Duodenal mucosa (tissue), 2 donors: Measurements from ENCODE around the gene EXD3.

Source experiments
- H3K27ac ChIP-seq: one replicate; pipeline ENCODE4 v1.7.0; 2013; ENCODE audit warnings: low read depth, low read length
- H3K27me3 ChIP-seq, 2 donors: one replicate each; pipeline ENCODE4 v1.7.0; 2013; ENCODE audit warnings: low read length in 2 of 2, control low read depth in 1 of 2; ENCODE audit not compliant: insufficient read depth in 2 of 2, control insufficient read depth in 1 of 2
- H3K36me3 ChIP-seq, 2 donors: one replicate each; pipeline ENCODE4 v1.7.0; 2013; ENCODE audit warnings: low read length in 2 of 2, control low read depth in 1 of 2; ENCODE audit not compliant: insufficient read depth in 2 of 2, control insufficient read depth in 1 of 2
- H3K4me1 ChIP-seq, 2 donors: one replicate each; pipeline ENCODE4 v1.7.0; 2013; ENCODE audit warnings: low read length in 2 of 2, control low read depth in 1 of 2; ENCODE audit not compliant: insufficient read depth in 2 of 2, control insufficient read depth in 1 of 2
- H3K4me3 ChIP-seq, 2 donors: one replicate each; pipeline ENCODE4 v1.7.0; 2013; ENCODE audit warnings: low read length in 2 of 2, low read depth in 1 of 2
- H3K9ac ChIP-seq, 2 donors: one replicate each; pipeline ENCODE4 v1.7.0; 2013; ENCODE audit warnings: low read length in 2 of 2, low read depth in 1 of 2
- H3K9me3 ChIP-seq, 2 donors: one replicate each; pipeline ENCODE4 v1.7.0; 2013; ENCODE audit warnings: low read length in 2 of 2, control low read depth in 1 of 2; ENCODE audit not compliant: control insufficient read depth in 1 of 2

The EXD3 gene

DNA sequence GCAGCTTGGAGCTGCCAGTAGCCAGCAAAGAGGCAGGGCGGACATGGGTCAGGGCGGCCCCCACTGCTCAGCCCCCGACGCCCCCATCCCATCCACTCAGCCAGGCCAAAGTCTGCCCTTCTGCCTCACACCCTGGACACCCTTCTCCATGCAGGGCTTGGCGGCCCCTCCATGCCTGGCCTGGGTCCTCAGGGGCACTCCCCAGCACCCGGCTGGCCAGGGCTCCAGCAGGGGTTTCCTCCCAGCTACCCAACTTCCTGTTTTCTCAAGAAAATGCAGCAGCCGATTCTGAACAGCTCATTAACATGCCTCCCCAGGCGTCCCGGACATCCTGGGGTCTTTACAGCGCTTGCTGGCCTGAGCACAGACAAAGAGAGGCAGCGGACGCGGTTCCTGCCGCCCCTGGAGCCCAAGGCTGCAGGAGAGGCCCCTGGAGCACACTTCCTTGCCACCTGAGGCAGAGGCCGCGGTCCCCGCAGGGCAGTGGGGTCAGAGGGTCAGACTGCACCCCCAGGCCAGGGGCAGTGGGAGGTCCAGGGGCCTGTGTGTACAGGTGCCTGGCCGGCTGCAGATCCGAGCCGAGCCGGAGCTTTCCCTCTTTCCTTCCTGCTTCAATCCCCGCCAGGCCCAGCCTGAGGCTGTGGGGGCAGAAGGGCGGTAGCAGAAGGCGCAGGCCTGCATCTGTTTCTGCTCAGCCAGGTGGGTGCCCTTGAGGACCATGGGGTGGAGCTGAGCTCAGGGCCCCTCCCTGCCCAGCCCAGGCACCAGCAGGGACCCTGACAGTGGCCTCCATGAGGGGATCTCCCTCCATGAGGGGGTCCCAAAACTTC is 102.2 kb downstream of the EXD3 start:
- Histone ChIP-seq H3K4me1 (peaks cover 0 to 13% of the 10 kb centered on the region in 2 donors), H3K4me3 (peak overlapping the region in 1 of 2 donors; percentile 22), H3K27ac (no peak overlapping the region), H3K27me3 (no peaks in the 10 kb centered on the region), H3K9ac (peak overlapping the region in 1 of 2 donors; percentile 12), H3K36me3 (no peaks in the 10 kb centered on the region), H3K9me3 (no peaks in the 10 kb centered on the region)

DNA sequence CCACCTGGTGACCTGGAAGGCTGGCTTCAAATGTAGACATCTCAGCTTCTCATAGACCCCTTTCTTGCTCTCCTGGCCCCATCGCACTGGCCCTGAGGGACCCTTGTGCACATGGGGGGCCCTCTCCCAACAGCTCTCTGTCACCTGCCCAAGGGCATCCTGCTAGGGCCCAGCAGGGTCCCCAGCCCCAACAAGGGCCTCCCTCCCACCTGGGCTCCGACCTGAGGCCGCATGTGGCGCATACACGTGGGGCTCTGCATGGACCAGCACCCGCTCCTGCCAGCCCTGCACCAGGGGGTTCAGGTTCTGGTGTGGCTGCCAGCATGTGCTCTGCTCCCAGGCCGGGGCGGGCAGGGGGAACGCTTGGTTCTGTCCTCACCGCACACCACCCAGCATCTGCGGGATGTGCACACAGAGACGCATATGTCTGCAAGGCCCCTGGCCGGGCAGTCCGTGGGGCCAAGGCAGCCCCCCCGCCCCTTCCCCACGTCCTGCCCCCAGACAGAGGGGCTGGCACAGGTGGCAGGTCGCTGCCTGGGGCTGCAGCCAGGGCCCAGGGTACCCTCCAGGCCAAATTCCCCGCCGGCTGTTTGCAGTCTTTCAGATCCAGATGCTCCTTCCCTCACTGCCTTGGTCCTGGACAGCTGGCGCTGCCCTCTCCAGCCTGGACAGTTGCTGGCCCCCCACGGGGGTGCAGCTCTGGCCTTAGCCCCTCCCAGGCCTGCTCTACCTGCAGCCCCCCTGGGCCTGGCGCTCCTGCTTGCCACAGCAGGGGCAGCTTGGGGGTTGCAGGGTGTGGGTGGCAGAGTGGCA is 103.0 kb downstream of the EXD3 start:
- H3K9me3 ChIP-seq = no peaks in the 10 kb centered on the region
- no peaks in the 10 kb centered on the region for H3K36me3 ChIP-seq
- peaks cover 0 to 13% of the 10 kb centered on the region in 2 donors for H3K4me1 ChIP-seq
- no peak overlapping the region for H3K9ac ChIP-seq
- H3K4me3 ChIP-seq = no peak overlapping the region
- no peaks in the 10 kb centered on the region for H3K27me3 ChIP-seq
- H3K27ac ChIP-seq = no peak overlapping the region

DNA sequence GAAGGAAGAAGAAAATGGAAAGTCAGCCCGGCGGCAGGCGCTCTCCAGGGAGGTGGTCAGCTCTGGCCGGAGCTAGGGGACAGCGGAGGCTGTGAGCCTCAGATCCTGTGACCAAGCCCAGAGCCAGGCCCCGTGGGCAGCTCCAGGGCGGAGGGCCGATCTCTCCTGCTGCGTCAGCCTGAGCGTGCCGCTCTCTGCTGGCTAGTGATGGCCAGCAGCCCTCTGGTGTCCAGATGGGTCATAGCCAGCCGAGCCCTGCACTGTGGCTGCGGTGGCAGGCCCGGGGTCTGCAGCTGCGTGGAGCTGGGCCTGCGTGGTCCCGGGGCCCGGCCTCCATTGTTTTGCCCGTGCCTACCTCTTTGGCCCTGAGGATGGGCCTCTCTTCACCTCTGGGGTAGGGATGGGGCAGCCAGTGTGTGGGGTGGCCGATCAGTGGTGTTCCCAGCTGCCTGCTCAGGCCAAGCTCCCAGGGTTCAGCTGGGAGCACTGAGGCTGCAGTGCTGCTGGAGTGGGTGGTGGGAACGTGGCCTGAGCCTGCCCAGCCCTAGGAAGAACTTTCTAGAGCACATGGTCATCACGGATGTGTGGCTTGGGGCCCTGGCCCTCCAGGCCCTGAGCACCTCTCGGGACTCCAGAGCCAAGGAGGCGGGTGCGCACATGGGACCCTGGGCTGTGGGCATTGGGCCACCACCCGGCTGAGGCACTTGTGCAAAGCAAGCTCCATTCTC is 103.8 kb downstream of the EXD3 start:
- Histone ChIP-seq H3K36me3 (no peaks in the 10 kb centered on the region), H3K27me3 (no peaks in the 10 kb centered on the region), H3K4me1 (peaks cover 0 to 14% of the 10 kb centered on the region in 2 donors), H3K4me3 (no peak overlapping the region), H3K9me3 (no peaks in the 10 kb centered on the region), H3K27ac (no peak overlapping the region), H3K9ac (no peak overlapping the region)

DNA sequence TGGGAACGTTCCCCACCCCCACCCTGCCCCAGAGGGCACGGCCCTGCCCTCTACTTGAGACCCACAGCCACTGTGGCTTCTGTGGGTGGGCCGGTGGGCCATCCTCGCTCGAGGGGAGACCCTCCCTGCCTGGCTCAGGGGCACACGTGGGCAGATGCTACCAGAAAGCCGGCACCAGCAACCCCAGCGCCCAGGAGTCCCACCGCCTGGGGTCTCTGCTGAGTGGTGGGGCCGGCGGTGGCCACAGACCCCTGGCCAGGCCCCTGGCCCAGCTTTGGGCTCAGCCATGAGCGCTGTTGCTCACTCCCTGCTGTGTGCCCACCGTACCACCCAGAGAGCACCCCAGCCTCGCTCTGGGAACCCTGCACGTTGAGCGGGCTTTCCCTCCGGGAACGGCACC is 104.4 kb downstream of the EXD3 start:
- H3K4me3 ChIP-seq = no peak overlapping the region
- H3K27ac ChIP-seq = no peak overlapping the region
- peaks cover 0 to 20% of the 10 kb centered on the region in 2 donors for H3K4me1 ChIP-seq
- H3K36me3 ChIP-seq = no peaks in the 10 kb centered on the region
- no peak overlapping the region for H3K9ac ChIP-seq
- H3K27me3 ChIP-seq = no peaks in the 10 kb centered on the region
- H3K9me3 ChIP-seq = no peaks in the 10 kb centered on the region

DNA sequence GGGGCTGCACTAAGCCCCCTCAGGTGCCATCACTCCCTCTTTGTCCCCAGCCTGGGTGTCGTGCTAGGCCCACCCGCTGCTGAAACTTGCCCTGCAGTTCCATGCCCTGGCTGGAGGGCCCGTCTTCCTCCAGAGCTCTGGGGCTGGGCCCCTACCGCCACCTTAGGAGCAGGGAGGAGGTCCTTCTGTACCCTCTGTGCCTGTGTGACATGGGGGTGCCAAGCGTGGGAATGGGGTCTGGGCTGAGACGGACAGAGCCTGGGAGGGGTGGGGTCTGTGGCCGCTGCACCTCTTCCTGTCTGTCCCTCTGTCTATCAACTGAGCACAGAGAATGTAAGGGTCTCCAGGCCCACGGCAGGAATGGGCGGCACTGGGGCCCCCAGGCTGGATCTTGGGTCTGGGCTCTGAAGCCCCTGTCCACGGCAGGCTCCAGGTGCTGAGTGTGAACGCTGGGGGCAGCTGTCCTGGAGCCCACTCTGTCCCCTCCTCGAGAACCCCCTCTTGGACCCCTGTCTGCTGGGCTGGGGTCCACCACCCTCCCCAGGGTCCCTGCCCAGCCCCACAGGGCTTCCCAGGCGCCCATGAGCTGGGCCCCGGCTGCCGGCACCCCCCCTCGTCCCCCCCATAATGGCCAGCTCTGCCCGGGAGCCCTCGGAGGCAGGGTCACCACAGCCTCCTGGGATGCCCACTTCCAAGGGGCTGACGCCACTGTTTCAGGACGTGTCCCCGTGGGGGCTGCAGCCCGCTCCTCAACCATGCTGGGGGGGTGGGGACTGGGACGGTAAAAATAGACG is 105.0 kb downstream of the EXD3 start:
- H3K27ac ChIP-seq = no peak overlapping the region
- no peaks in the 10 kb centered on the region for H3K9me3 ChIP-seq
- no peak overlapping the region for H3K4me3 ChIP-seq
- H3K4me1 ChIP-seq = peaks cover 0 to 25% of the 10 kb centered on the region in 2 donors
- no peaks in the 10 kb centered on the region for H3K36me3 ChIP-seq
- no peaks in the 10 kb centered on the region for H3K27me3 ChIP-seq
- no peak overlapping the region for H3K9ac ChIP-seq

DNA sequence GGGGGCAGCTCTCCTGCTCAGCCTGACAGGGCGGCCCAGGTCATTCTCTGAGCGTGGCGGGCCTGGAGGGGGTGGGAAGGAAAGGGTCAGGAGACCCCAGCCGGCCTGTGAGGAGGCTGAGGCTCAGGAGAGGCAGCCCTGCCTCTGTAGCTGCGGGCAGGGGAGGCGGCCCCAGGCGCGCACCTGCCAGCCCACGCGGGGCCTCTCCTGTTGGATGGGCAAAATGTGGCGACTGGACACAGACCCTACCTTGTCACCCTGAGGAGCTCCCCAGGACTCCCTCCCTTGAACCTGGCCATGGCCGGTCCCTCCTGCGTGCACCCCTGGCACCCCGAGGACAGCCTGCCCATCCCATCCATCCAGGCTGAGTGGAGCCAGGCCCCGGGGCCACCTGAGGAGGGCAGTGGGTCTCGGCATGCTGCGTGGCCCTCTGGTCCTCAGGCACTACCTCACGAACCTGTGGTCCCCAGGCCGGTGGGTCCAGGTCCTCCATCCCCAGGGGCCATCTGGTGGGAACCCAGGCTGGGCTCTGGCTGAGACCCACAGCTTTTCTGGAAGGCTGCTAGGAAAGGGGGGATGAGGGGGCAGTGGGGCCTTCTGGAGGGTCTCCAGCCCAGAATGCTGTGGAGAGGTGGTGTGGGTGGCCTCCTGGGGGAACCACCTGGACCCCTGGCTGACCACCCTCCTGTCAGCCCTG is 105.8 kb downstream of the EXD3 start:
- H3K9ac ChIP-seq = peak overlapping the region in 1 of 2 donors; percentile 10
- peaks cover 0 to 25% of the 10 kb centered on the region in 2 donors for H3K4me1 ChIP-seq
- H3K36me3 ChIP-seq = no peaks in the 10 kb centered on the region
- H3K27me3 ChIP-seq = no peaks in the 10 kb centered on the region
- no peak overlapping the region for H3K4me3 ChIP-seq
- H3K9me3 ChIP-seq = no peaks in the 10 kb centered on the region
- no peak overlapping the region for H3K27ac ChIP-seq

DNA sequence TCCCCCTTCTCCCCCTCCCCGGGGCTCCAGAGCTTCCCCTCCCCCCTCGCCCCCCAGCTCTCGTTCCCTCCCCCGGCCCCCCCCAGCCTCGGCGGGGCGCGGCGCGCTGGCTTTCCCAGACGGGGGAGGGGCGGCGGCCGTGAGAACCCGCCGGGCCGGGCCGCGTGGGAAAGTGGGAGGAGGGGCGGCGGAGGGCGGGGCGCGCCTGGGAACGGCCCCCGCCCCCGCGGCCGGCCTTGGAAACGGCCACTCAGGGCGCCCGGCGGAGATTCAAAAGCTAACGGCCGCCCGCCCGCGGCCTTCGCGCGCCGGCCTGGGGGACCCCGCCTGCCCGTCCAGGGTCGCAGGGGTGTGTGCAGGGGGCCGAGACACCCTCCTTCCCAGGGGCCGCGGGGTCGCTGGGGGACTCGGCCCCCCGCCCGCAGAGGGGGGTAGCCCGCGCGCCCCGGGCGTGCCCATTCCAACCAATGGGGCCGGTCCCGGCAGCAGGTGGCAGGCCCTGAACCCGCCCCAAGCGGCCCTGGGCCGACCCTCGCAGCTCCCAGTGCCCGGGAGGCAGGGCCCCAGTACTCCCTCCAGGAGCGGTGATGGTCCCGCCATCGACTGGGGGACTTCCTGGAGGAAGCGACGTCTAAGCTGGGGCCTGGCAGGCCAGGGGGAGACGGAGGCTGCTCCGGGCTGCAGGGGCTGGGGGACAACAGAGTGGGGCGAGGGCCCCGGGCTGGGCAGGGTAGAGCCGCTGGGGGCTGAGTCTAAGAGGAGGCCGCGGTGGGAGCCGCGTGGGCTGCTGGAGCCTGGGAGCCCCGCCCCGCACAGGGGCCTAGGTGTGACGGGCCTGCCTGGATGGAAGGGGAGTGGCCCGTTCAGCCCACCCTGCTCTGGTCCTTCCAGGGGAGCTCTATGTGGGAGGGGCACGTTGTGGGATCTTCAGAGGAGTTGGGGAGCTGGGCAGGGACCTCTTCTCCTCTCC is 106.7 kb downstream of the EXD3 start:
- Histone ChIP-seq H3K4me1 (peaks cover 7 to 31% of the 10 kb centered on the region in 2 donors), H3K4me3 (peak overlapping the region; percentile 32 to 47), H3K27me3 (no peaks in the 10 kb centered on the region), H3K27ac (no peak overlapping the region), H3K36me3 (no peaks in the 10 kb centered on the region), H3K9me3 (no peaks in the 10 kb centered on the region), H3K9ac (peak overlapping the region in 1 of 2 donors; percentile 10)

DNA sequence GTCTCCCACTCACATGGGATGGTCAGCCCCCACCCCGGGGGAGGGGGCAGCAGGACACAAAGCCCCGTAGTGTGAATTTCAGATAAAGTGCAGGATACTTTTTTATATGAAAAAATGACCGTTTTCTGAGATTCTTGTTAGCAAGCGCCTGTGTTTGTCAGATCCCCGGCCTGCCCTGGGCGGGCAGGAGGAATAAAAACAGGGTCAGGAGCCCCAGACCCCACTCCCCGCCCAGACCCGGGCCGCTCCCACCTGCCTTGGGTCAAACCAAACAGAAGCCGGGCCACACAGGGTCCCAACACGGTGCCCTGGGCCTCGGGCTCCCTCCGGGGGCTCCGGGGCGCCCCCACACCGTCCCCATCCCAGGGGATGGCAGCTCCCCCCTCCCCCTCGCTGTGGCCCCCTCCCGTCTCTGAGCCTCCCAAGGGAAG is 107.4 kb downstream of the EXD3 start:
- no peaks in the 10 kb centered on the region for H3K36me3 ChIP-seq
- H3K9me3 ChIP-seq = no peaks in the 10 kb centered on the region
- H3K4me1 ChIP-seq = peaks cover 14 to 35% of the 10 kb centered on the region in 2 donors
- H3K27ac ChIP-seq = no peak overlapping the region
- no peak overlapping the region for H3K4me3 ChIP-seq
- H3K9ac ChIP-seq = no peak overlapping the region
- no peaks in the 10 kb centered on the region for H3K27me3 ChIP-seq
